C4-2B (cell line): ENCODE measurements around the gene PPIL6.

Experiments
- CTCF ChIP-seq: fragments of 450-650 bp; conservative IDR thresholded peaks from 2 replicates; pipeline ENCODE4 v1.5.1; 2017; ENCODE audit warnings: mild to moderate bottlenecking
- ZFX ChIP-seq: fragments of 450-650 bp; IDR thresholded peaks from 2 replicates; pipeline ENCODE4 v1.6.1; 2017

GRCh38 chr6:109383438-109383940 lies 56.9 kb downstream of the PPIL6 start:
- peak; percentile 51 for TF ChIP-seq CTCF
- no peak for TF ChIP-seq ZFX
